Neuronal stem cell (in vitro differentiated cells): Measurements from ENCODE around the gene RIPPLY1.

Experiments
- DNase-seq: peaks from one replicate; pipeline ENCODE4 v3.0.0-alpha.2; 2013; ENCODE audit warnings: low spot score
- H2AFZ ChIP-seq: one replicate; pipeline ENCODE4 v1.6.1; 2013; ENCODE audit warnings: mild to moderate bottlenecking, low read length, inconsistent platforms
- H2AK5ac ChIP-seq: 2 replicates; pipeline ENCODE4 v1.6.1; 2013; ENCODE audit warnings: low read depth, mild to moderate bottlenecking, inconsistent platforms, low read length, moderate library complexity, mixed read lengths
- H2BK120ac ChIP-seq: 2 replicates; pipeline ENCODE4 v1.6.1; 2013; ENCODE audit warnings: low read depth, mild to moderate bottlenecking, inconsistent platforms, low read length, moderate library complexity, mixed read lengths
- H2BK12ac ChIP-seq: one replicate; pipeline ENCODE4 v1.6.1; 2013; ENCODE audit warnings: low read length, inconsistent platforms
- H2BK15ac ChIP-seq: 2 replicates; pipeline ENCODE4 v1.6.1; 2013; ENCODE audit warnings: mild to moderate bottlenecking, low read length, inconsistent platforms, mixed read lengths
- H2BK5ac ChIP-seq: one replicate; pipeline ENCODE4 v1.6.1; 2013; ENCODE audit warnings: inconsistent platforms, mild to moderate bottlenecking, low read length, moderate library complexity
- H3K14ac ChIP-seq: one replicate; pipeline ENCODE4 v1.6.1; 2013; ENCODE audit warnings: low read length, inconsistent platforms
- H3K18ac ChIP-seq: 2 replicates; pipeline ENCODE4 v1.6.1; 2013; ENCODE audit warnings: low read length, inconsistent platforms
- H3K23ac ChIP-seq: 2 replicates; pipeline ENCODE4 v1.6.1; 2013; ENCODE audit warnings: low read depth, mild to moderate bottlenecking, mixed read lengths, low read length, inconsistent platforms; ENCODE audit not compliant: poor library complexity
- H3K27ac ChIP-seq: replicated peaks from 3 replicates; pipeline ENCODE4 v1.5.1; 2013; ENCODE audit warnings: low read length, inconsistent platforms
- H3K27me3 ChIP-seq, 3 experiments: 2 replicates each; pipeline ENCODE4 v1.6.1; 2013; ENCODE audit warnings: low read length in 3 of 3, mild to moderate bottlenecking in 2 of 3, inconsistent platforms in 1 of 3, low read depth in 1 of 3, mixed read lengths in 1 of 3, moderate library complexity in 1 of 3; ENCODE audit not compliant: control insufficient read depth in 3 of 3, insufficient read depth in 3 of 3
- H3K36me3 ChIP-seq, 2 donors: replicated peaks in 1 of 2; 2 replicates each; pipeline ENCODE4 v1.6.1; 2013; ENCODE audit warnings: low read length in 2 of 2; ENCODE audit not compliant: control insufficient read depth in 2 of 2, insufficient read depth in 2 of 2
- H3K4ac ChIP-seq: 2 replicates; pipeline ENCODE4 v1.6.1; 2013; ENCODE audit warnings: inconsistent platforms, mild to moderate bottlenecking, low read length, moderate library complexity
- H3K4me1 ChIP-seq, 2 donors: 1 replicate in 1 of 2; 2 replicates in 1 of 2; pipeline ENCODE4 v1.6.1; 2013; ENCODE audit warnings: low read length in 2 of 2, low read depth in 1 of 2; ENCODE audit not compliant: control insufficient read depth in 2 of 2, insufficient read depth in 1 of 2
- H3K4me2 ChIP-seq: one replicate; pipeline ENCODE4 v1.6.1; 2013; ENCODE audit warnings: mild to moderate bottlenecking, low read length, inconsistent platforms; ENCODE audit not compliant: insufficient read depth, poor library complexity, severe bottlenecking
- H3K4me3 ChIP-seq, 2 donors: 2 replicates each; pipeline ENCODE4 v1.5.1; 2013; ENCODE audit warnings: low read length in 2 of 2, mild to moderate bottlenecking in 2 of 2, inconsistent platforms in 1 of 2, moderate library complexity in 1 of 2
- H3K79me1 ChIP-seq: one replicate; pipeline ENCODE4 v1.6.1; 2013; ENCODE audit warnings: low read depth, mild to moderate bottlenecking, inconsistent platforms, low read length, moderate library complexity
- H3K9ac ChIP-seq: one replicate; pipeline ENCODE4 v1.6.1; 2013; ENCODE audit warnings: mild to moderate bottlenecking, low read depth, low read length, inconsistent platforms; ENCODE audit not compliant: poor library complexity
- H3K9me3 ChIP-seq, 2 donors: replicated peaks in 1 of 2; 2 replicates each; pipeline versions ENCODE3 to v1.6.1; 2013; ENCODE audit warnings: low read length in 2 of 2, mild to moderate bottlenecking in 2 of 2, inconsistent platforms in 1 of 2, low read depth in 1 of 2, mixed read lengths in 1 of 2, moderate library complexity in 1 of 2; ENCODE audit not compliant: control insufficient read depth in 2 of 2, insufficient read depth in 1 of 2
- H4K8ac ChIP-seq: one replicate; pipeline ENCODE4 v1.6.1; 2013; ENCODE audit warnings: low read depth, mild to moderate bottlenecking, inconsistent platforms, low read length, moderate library complexity
- H4K91ac ChIP-seq: one replicate; pipeline ENCODE4 v1.6.1; 2013; ENCODE audit warnings: low read length, low read depth, mild to moderate bottlenecking, inconsistent platforms; ENCODE audit not compliant: poor library complexity
- WGBS, 2 donors: extraction: QIAGEN DNeasy Blood & Tissue Kit; methylation state at CpG; one replicate each; pipeline ENCODE4 v1.1.7; 2013; ENCODE audit warnings: missing lambda C conversion rate in 2 of 2, mixed read lengths in 1 of 2; ENCODE audit not compliant: insufficient read length in 2 of 2, insufficient replicate concordance in 1 of 2; ENCODE audit errors: extremely low coverage in 2 of 2; 5-methylcytosine and 5-hydroxymethylcytosine counted together

RIPPLY1 gene

GRCh38 chrX:106940068-106940467 is 36.9 kb upstream of the RIPPLY1 start:
- no peak overlapping the region for H4K8ac ChIP-seq
- H3K4me1 ChIP-seq: peaks cover 0 to 7% of the 10 kb centered on the region in 2 donors
- no peak overlapping the region for H2AK5ac ChIP-seq
- no peak overlapping the region for H2BK15ac ChIP-seq
- peaks cover 0 to 6% of the 10 kb centered on the region in 2 donors for H3K36me3 ChIP-seq
- H3K27ac ChIP-seq: no peak overlapping the region
- H2BK12ac ChIP-seq: no peak overlapping the region
- H3K14ac ChIP-seq: no peak overlapping the region
- H2BK120ac ChIP-seq: no peak overlapping the region
- H3K27me3 ChIP-seq: peaks cover 0 to 3% (median 0%) of the 10 kb centered on the region in 3 experiments
- H3K9ac ChIP-seq: no peak overlapping the region
- no peak overlapping the region for H2AFZ ChIP-seq
- no peak overlapping the region for H4K91ac ChIP-seq
- H3K4ac ChIP-seq: no peak overlapping the region
- no peak overlapping the region for H3K4me2 ChIP-seq
- no peak overlapping the region for H3K18ac ChIP-seq
- no peaks in the 10 kb centered on the region for H3K9me3 ChIP-seq
- no CpG with 5 or more reads among the region's 1 CpG for whole genome bisulfite sequencing, 2 donors
- H3K79me1 ChIP-seq: no peaks in the 10 kb centered on the region
- no peak for DNase-seq
- no peak overlapping the region for H2BK5ac ChIP-seq
- no peak overlapping the region for H3K23ac ChIP-seq
- H3K4me3 ChIP-seq: no peak overlapping the region

- no peak overlapping the region for H3K27ac ChIP-seq
These were observed 36.4 kb upstream of the RIPPLY1 start for GRCh38 chrX:106939566-106939965.

GRCh38 chrX:106936246-106936645 is 33.1 kb upstream of the RIPPLY1 start:
- no CpG with 5 or more reads among the region's 1 CpG for WGBS, 2 donors
- Histone ChIP-seq H3K4ac (no peak overlapping the region), H3K9ac (no peak overlapping the region), H3K27ac (no peak overlapping the region), H3K9me3 (no peaks in the 10 kb centered on the region), H2BK12ac (no peak overlapping the region), H3K36me3 (no peaks in the 10 kb centered on the region), H3K14ac (no peak overlapping the region), H3K23ac (no peak overlapping the region), H2BK5ac (no peak overlapping the region), H4K8ac (no peak overlapping the region), H3K27me3 (peaks cover 0 to 3% (median 0%) of the 10 kb centered on the region in 3 experiments), H2AFZ (no peak overlapping the region), H4K91ac (no peak overlapping the region), H2BK15ac (no peak overlapping the region), H3K4me1 (peaks cover 0 to 7% of the 10 kb centered on the region in 2 donors), H3K4me2 (no peak overlapping the region), H2BK120ac (no peak overlapping the region), H3K79me1 (no peaks in the 10 kb centered on the region), H3K4me3 (no peak overlapping the region), H2AK5ac (no peak overlapping the region), H3K18ac (no peak overlapping the region)
- no peak for DNase-seq

More at GRCh38 chrX:106939566-106939965, 36.4 kb upstream of the RIPPLY1 start:
- Histone ChIP-seq H3K79me1 (no peaks in the 10 kb centered on the region), H3K9me3 (no peaks in the 10 kb centered on the region), H2BK12ac (no peak overlapping the region), H3K23ac (no peak overlapping the region), H3K36me3 (peaks cover 0 to 6% of the 10 kb centered on the region in 2 donors), H3K9ac (no peak overlapping the region), H2BK5ac (no peak overlapping the region), H2BK120ac (no peak overlapping the region), H3K4ac (no peak overlapping the region), H2AK5ac (no peak overlapping the region), H3K14ac (no peak overlapping the region), H3K18ac (no peak overlapping the region), H3K4me2 (no peak overlapping the region), H3K27me3 (peaks cover 0 to 3% (median 0%) of the 10 kb centered on the region in 3 experiments), H4K91ac (no peak overlapping the region), H2BK15ac (no peak overlapping the region), H2AFZ (no peak overlapping the region), H3K4me3 (no peak overlapping the region), H3K4me1 (peaks cover 0 to 7% of the 10 kb centered on the region in 2 donors), H4K8ac (no peak overlapping the region)
- DNase-seq: no peak
- no CpG with 5 or more reads among the region's 3 CpGs for WGBS, 2 donors

- Histone ChIP-seq H3K18ac (no peak overlapping the region), H3K79me1 (no peaks in the 10 kb centered on the region), H3K4me3 (no peak overlapping the region), H2BK5ac (no peak overlapping the region), H2AK5ac (no peak overlapping the region), H2AFZ (no peak overlapping the region), H2BK12ac (no peak overlapping the region), H3K27ac (no peak overlapping the region), H3K9me3 (no peaks in the 10 kb centered on the region), H2BK15ac (no peak overlapping the region), H3K9ac (no peak overlapping the region), H3K4ac (no peak overlapping the region), H4K91ac (no peak overlapping the region), H2BK120ac (no peak overlapping the region), H4K8ac (no peak overlapping the region), H3K4me2 (no peak overlapping the region), H3K23ac (no peak overlapping the region), H3K36me3 (no peaks in the 10 kb centered on the region), H3K27me3 (peaks cover 0 to 3% (median 0%) of the 10 kb centered on the region in 3 experiments), H3K4me1 (peaks cover 0 to 8% of the 10 kb centered on the region in 2 donors), H3K14ac (no peak overlapping the region)
- WGBS, 2 donors: no CpG with 5 or more reads among the region's 4 CpGs
- DNase-seq: no peak
These were observed 32.0 kb upstream of the RIPPLY1 start for GRCh38 chrX:106935175-106935574.
